Activated T-helper 9 cell treated with anti-CD3 and anti-CD28 coated beads, Interleukin-2, amount 50 U/mL, for 16 hours (primary cell): ENCODE data around the gene DDX39B.
A peak's percentile ranks its signal among the peaks of the same experiment; 100 is the strongest.

Source experiments
- DNase-seq: peaks from one replicate; pipeline ENCODE4 v3.0.0-alpha.2; 2020; ENCODE audit warnings: low read depth

DDX39B gene

DNA sequence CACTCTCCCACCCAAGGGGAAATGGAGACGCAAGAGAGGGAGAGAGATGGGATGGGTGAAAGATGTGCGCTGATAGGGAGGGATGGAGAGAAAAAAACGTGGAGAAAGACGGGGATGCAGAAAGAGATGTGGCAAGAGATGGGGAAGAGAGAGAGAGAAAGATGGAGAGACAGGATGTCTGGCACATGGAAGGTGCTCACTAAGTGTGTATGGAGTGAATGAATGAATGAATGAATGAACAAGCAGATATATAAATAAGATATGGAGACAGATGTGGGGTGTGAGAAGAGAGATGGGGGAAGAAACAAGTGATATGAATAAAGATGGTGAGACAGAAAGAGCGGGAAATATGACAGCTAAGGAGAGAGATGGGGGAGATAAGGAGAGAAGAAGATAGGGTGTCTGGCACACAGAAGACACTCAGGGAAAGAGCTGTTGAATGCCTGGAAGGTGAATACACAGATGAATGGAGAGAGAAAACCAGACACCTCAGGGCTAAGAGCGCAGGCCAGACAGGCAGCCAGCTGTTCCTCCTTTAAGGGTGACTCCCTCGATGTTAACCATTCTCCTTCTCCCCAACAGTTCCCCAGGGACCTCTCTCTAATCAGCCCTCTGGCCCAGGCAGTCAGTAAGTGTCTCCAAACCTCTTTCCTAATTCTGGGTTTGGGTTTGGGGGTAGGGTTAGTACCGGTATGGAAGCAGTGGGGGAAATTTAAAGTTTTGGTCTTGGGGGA is 34.3 kb upstream of the DDX39B start:
- DNase-seq, result no peak

DNA sequence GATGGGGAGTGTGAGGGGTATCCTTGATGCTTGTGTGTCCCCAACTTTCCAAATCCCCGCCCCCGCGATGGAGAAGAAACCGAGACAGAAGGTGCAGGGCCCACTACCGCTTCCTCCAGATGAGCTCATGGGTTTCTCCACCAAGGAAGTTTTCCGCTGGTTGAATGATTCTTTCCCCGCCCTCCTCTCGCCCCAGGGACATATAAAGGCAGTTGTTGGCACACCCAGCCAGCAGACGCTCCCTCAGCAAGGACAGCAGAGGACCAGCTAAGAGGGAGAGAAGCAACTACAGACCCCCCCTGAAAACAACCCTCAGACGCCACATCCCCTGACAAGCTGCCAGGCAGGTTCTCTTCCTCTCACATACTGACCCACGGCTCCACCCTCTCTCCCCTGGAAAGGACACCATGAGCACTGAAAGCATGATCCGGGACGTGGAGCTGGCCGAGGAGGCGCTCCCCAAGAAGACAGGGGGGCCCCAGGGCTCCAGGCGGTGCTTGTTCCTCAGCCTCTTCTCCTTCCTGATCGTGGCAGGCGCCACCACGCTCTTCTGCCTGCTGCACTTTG is 33.6 kb upstream of the DDX39B start, which contains the start of gene TNF:
Gene TNF, plus strand, starts transcription at position 231 of the 567 bp plus-strand sequence. Its CDS starts 177 bp downstream, at position 408.
- DNase-seq, result peak; percentile 78

DNA sequence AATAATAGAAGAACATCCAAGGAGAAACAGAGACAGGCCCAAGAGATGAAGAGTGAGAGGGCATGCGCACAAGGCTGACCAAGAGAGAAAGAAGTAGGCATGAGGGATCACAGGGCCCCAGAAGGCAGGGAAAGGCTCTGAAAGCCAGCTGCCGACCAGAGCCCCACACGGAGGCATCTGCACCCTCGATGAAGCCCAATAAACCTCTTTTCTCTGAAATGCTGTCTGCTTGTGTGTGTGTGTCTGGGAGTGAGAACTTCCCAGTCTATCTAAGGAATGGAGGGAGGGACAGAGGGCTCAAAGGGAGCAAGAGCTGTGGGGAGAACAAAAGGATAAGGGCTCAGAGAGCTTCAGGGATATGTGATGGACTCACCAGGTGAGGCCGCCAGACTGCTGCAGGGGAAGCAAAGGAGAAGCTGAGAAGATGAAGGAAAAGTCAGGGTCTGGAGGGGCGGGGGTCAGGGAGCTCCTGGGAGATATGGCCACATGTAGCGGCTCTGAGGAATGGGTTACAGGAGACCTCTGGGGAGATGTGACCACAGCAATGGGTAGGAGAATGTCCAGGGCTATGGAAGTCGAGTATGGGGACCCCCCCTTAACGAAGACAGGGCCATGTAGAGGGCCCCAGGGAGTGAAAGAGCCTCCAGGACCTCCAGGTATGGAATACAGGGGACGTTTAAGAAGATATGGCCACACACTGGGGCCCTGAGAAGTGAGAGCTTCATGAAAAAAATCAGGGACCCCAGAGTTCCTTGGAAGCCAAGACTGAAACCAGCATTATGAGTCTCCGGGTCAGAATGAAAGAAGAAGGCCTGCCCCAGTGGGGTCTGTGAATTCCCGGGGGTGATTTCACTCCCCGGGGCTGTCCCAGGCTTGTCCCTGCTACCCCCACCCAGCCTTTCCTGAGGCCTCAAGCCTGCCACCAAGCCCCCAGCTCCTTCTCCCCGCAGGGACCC is 32.6 kb upstream of the DDX39B start:
- DNase-seq, result no peak

DNA sequence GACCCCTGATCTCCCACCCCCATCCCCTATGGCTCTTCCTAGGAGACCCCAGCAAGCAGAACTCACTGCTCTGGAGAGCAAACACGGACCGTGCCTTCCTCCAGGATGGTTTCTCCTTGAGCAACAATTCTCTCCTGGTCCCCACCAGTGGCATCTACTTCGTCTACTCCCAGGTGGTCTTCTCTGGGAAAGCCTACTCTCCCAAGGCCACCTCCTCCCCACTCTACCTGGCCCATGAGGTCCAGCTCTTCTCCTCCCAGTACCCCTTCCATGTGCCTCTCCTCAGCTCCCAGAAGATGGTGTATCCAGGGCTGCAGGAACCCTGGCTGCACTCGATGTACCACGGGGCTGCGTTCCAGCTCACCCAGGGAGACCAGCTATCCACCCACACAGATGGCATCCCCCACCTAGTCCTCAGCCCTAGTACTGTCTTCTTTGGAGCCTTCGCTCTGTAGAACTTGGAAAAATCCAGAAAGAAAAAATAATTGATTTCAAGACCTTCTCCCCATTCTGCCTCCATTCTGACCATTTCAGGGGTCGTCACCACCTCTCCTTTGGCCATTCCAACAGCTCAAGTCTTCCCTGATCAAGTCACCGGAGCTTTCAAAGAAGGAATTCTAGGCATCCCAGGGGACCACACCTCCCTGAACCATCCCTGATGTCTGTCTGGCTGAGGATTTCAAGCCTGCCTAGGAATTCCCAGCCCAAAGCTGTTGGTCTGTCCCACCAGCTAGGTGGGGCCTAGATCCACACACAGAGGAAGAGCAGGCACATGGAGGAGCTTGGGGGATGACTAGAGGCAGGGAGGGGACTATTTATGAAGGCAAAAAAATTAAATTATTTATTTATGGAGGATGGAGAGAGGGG is 31.7 kb upstream of the DDX39B start:
- no peak for DNase-seq

DNA sequence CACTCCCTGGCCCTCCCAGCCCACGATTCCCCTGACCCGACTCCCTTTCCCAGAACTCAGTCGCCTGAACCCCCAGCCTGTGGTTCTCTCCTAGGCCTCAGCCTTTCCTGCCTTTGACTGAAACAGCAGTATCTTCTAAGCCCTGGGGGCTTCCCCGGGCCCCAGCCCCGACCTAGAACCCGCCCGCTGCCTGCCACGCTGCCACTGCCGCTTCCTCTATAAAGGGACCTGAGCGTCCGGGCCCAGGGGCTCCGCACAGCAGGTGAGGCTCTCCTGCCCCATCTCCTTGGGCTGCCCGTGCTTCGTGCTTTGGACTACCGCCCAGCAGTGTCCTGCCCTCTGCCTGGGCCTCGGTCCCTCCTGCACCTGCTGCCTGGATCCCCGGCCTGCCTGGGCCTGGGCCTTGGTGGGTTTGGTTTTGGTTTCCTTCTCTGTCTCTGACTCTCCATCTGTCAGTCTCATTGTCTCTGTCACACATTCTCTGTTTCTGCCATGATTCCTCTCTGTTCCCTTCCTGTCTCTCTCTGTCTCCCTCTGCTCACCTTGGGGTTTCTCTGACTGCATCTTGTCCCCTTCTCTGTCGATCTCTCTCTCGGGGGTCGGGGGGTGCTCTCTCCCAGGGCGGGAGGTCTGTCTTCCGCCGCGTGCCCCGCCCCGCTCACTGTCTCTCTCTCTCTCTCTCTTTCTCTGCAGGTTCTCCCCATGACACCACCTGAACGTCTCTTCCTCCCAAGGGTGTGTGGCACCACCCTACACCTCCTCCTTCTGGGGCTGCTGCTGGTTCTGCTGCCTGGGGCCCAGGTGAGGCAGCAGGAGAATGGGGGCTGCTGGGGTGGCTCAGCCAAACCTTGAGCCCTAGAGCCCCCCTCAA is 30.5 kb upstream of the DDX39B start, which contains the start of gene LTA:
Gene LTA, plus strand, starts transcription at position 249 of the 871 bp plus-strand sequence. Its CDS starts 454 bp downstream, at position 703.
- DNase-seq, result peak; percentile 72

DNA sequence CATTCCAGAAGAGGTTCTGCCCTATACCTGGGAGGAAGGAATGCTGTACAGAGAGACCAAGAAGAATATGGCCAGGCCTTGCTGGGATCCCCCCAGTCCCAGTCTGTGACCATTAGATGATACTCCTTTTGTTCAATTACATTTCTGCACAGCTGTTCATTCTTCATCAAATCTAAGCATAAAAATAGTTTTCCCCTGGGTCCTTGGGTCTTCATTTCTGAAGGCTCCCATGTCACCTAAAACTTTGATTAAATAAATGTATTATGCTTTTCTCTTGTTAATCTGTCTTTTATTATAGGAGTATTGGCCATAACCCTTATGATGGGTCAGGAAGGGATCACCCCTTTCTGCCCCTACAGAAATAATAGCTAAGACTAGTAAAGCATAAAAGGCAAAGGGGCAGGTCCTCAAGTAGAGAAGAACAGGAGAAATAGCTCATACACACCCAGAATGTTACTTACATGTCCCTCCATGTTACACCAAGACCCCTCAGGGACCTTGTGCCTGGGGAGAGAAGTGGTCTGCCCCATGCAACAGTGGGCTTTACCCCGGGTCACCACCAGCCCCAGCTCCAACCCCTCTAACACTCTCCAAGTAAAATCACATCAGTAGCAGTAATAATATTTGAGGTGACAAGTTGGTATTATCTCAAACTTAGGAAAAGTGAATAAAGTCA is 28.2 kb upstream of the DDX39B start:
- DNase-seq, result no peak

DNA sequence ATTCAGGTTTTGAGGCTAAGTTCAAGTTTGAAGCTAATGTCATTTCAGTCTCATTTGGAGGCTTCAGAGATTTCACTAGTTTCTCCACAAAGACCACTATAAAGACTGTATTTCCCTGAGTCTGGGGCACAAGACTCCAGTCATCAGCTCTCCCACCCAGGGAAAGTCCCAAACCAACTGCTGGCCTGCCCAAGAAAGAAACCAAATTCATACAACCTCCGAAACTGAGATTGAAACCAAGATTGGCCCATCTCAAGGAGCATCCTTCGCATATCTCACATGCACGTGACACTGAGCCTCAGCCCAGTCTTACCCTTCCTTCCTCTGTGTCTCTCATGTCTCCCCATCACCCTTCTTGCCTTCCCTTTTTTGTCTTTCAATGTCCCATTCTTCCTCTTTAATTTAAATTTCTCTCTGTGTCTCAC is 26.7 kb upstream of the DDX39B start:
- peak; percentile 61 for DNase-seq

DNA sequence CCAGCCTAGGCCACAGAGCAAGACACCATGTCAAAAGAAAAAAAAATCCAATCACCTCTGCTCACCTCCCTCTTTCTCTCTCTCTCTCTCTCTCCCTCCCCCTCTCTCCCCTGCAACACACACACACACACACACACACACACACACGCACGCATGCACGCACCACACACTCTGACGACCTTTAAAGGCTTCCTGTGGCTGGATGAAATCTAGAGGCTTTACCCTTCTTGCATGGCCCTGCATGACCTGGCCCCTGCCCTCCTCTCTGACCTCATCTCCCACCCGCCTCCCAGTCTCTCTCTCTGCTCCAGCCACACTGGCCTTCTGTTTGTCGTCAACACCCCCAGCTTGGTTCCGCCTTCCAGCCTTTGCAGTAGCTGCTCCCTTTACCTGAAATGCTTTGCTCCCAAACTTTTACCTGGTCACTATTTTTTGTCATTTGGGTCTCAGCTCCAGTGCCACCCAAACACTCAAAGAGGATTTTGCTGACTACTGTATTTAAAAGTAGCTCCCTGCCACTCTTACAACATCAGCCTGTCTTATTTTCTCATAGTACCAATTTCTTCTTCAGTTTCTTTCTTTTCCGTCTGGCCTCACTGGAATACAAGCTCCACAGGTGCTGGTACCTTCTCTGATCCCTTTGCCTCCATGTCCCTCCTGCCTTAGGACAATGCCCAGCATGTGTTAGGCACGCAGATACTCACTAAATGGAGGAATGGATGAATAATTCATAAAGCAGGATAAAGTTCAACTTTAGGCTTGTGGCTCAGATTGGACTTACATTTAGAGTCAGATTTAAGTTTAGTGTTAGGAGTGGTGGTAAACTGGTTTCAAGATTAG is 25.9 kb upstream of the DDX39B start:
- no peak for DNase-seq

DNA sequence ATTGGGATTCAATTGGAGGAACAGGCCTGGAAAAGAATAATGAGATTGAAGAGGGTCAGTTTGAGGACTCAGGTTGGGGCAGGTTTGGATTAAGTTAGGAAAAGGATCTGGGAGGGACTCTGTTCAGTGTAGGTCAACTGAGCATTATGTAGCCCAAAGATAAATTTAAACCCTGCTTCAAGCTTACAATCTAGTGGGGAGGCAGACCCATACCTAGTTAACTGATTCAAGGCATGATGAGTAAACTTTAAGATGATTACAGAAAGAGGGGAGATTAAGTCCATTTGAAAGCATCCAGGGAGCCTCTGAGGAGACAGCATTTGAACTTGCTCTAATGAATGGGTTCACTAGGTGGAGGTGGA is 18.9 kb upstream of the DDX39B start:
- no peak for DNase-seq

DNA sequence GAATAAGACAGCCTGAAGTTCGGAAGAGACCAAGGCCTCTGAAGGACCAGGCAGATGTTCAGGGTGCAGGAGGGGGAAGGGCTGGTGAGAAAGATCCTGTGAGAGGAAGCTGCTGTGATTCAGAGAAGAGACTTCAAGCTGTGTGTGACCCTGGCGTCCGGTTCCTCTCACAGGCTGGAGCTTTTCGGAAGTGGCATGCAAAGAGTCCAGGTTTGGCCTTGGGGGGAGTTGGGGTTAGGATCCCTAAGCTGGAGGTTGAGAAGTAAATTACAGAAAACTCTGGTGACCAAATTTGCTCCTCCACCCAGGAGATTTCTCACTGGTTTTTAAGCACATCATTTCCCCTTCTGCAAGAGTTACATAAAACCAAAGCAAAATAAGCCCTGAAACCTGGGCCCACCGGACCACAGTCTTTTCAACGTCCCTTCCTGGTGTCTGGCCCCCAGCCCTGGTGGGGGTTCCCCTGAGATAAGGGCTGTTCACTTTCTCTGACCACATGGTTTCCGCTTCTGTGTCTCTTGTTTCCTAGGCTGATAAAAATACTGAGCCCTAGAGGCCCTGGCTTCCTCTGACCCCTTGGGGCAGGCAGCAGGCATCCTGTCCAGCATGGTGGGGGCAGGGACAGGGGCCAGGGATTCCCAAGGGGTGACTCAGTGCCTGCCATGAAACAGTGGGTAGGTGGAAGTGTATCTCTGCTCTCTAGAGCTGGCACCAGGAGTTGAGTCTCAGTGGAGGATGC is 18.3 kb upstream of the DDX39B start:
- DNase-seq, result no peak

DNA sequence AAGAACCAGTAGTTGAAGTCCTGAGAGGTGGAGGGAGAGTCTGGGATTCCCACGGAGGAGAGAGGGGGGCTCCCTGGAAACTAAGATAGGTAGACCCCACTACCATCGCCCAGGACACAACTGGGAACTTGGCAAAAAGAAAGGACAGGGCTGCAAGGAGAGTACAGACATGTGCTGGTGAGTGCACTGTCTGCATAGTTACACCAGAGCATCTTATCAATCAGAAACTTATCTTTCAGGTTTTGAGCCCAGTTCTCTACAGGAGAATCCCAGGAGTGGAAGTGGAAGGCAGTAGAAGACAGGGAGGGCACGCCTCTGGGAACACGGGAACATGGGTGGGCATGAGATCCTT is 17.8 kb upstream of the DDX39B start:
- no peak for DNase-seq

DNA sequence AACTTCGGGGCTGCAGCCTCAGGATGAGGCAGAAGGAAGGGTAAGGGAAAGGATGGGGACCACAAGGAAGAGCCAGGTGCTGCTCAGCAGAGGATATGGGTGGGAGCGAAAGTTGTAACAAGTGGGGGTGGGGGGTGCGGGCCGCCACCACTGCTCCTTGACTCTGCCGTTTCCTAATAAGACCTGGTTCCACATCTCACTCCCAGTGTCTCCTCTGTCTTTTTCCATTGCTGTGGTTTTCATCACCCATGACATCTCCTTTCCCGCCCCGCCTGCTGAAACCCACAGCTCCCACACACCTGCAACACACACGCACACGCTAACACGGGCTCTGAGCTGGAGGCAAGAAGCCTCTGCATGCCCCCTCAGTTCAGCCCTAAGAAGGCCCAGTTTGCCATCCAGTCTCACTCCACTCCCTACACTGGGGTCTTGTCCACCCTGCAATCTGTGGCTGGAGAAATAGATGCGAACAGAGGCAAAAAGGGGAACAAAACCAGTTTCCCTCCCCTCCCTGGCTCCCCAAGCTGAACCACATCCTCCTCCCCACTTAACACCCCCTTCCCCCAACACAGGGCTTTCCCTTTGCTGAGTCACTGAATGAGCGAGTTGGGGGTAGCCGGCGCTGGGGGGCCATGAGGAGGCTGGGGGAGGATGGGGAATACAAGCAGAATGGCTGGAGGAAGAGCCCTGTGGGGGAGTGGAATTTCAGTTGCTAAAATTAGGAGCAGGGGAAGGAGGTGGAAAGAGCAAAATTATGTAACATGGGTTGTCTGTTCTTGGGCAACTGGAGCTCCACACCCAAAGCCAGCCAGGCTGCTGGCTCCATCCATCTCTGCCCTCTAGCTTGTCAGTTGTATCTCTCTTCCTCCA is 17.1 kb upstream of the DDX39B start:
- DNase-seq, result peak; percentile 66

DNA sequence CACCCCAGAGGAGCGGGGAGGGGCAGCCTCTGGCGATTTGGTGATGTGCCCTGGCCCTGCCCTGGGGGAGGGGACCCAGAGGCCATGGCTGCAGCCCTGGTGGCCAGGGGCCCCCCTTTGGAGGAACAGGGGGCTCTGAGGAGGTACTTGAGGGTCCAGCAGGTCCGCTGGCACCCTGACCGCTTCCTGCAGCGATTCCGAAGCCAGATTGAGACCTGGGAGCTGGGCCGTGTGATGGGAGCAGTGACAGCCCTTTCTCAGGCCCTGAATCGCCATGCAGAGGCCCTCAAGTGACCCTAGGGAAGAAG is 16.5 kb upstream of the DDX39B start:
- DNase-seq, result no peak

DNA sequence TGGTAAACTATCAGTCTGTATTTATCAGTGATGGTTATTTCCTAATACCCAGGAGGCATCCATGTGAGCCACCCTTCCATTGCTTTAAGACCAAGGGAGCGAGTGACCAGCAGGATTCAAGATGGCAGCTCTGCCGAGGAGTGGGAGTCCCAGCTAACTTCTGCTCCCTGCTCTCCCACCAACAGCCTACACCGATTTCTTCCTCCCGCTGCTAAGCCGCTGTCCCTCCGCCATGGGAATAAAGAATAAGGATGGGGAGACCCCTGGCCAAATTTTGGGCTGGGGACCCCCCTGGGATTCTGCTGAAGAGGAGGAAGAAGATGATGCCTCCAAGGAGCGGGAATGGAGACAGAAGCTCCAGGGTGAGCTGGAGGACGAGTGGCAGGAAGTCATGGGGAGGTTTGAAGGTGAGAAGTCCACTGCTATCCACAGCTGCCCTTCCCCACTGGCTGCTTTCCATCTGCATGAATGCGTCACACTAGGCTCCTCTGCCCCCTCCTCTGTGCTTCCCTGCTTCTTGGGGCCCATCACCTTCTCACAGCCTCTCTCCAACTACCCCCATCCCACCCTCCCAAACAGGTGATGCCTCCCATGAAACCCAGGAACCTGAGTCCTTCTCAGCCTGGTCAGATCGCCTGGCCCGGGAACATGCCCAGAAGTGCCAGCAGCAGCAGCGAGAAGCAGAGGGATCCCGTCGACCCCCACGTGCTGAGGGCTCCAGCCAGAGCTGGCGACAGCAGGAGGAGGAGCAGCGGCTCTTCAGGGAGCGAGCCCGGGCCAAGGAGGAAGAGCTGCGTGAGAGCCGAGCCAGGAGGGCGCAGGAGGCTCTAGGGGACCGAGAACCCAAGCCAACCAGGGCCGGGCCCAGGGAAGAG is 15.9 kb upstream of the DDX39B start:
- no peak for DNase-seq

DNA sequence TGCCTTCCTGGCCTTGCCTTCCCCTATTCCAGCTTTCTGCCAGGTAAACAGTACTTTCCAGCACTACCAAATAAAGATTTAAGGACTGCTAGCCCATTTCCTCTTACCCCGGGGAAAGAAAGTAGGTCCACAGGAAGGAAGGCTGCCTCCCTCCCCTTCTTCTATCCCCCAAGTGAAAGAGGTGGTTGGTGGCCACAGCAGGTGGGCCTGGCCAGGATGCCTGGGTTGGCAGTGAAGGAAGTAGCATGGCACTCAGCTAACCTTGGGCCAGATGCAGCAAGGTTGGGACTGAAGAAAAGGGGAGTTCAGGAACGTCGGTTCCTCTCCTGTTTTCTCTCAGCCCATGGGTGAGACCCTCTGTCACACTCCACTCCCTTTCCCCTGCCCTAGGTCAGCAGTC is 14.5 kb upstream of the DDX39B start:
- DNase-seq, result no peak

DNA sequence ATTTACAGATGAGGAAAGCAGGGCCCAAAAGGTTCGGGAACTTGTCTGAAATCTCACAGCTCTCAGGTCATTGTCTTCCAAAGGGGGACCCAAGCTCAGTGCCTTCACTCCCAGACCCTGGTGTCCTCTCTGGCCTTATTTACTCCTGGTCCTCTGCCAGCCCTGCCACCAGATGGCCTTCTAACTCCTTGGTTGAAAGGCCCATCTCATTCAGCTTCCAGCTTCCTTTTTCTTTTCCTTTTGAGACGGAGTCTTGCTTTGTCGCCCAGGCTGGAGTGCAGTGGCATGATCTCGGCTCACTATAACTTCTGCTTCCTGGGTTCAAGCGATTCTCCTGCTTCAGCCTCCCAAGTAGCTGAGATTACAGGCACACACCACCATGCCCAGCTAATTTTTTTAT is 9.6 kb upstream of the DDX39B start:
- peak; percentile 53 for DNase-seq

DNA sequence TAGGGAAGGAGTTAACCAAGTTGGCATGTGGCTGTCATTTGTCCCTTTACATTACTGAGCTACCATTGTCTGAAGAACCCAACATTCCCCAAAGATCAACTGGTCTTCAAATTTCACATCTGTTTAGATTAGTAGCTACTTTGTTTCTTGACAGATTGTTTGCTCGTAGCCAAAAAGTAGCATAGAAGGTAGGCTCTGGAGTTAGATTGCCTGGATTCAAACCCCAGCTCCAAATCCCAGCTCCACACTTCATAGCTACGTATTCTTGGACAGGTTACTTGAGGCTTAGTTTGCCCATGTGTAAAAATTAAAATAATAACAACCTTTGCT is 6.7 kb upstream of the DDX39B start:
- no peak for DNase-seq
